Right renal cortex interstitium (tissue), 3 donors: Measurements from ENCODE around the gene CPS1. TPM values are rescaled to one million over a fixed set of nuclear protein-coding genes. Genes with fewer than 3 reads are reported as not detected.

Experiments used
- DNase-seq, 3 donors: peaks; one replicate each; pipeline ENCODE4 v3.0.0-alpha.2; 2013; ENCODE audit warnings: low read depth in 3 of 3, low spot score in 2 of 3
- polyA plus RNA-seq, 3 donors: library from polyadenylated mRNA; unstranded; fragments of 120-200 nt; gene quantifications; one replicate each; pipeline ENCODE4 v1.2.1, GENCODE V29; 2013; ENCODE audit not compliant: insufficient read length in 3 of 3

Gene CPS1
- polyA plus RNA-seq, 3 donors, result 4.3 to 5.5 (median 4.8) TPM

DNA sequence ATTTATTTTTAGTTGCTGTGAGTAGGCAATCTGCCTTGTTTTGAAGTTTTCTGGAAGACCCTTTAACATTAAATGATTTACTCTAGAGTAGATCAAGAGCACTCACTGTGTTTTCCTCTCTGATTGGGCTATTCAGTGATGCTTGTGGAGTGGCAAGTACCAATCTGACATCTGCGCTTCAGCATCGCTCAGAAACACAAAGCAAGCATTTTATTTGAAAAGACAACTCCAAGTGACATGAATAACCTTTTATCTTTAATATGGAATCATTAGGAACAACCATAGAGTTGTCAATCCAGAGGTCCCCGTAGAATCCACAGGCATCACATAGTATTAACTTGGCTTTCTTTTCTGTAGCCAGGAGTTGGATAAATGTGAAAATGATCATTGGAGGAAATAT is 114.7 kb downstream of the CPS1 start:
- DNase-seq, result no peak

- DNase-seq, result no peak
These were observed 116.7 kb downstream of the CPS1 start for GRCh38 chr2:210673117-210673516.

DNA sequence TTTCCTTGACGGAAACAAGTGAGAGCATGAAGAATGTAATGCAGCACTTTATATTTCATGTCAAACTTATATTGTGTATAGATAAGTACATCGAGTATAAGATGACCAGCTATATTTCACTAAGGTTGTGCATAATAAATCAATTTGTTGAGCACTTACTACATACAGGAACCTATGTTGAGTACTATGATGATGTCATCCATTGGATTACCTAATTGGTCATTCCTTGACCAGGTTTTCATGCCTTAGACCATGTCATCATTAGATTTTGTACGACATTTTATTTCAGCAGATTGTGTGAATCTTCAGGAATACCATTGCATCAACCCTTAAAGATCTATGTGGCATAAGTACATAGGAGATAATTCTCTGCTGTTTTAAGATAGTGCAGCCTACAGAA is 119.7 kb downstream of the CPS1 start:
- DNase-seq, result no peak

GRCh38 chr2:210681491-210681890 is 125.1 kb downstream of the CPS1 start:
- no peak for DNase-seq

- no peak for DNase-seq
These were observed 130.0 kb downstream of the CPS1 start for GRCh38 chr2:210686401-210686800.

- DNase-seq, result no peak
These were observed 131.5 kb downstream of the CPS1 start for GRCh38 chr2:210687786-210688470.

DNA sequence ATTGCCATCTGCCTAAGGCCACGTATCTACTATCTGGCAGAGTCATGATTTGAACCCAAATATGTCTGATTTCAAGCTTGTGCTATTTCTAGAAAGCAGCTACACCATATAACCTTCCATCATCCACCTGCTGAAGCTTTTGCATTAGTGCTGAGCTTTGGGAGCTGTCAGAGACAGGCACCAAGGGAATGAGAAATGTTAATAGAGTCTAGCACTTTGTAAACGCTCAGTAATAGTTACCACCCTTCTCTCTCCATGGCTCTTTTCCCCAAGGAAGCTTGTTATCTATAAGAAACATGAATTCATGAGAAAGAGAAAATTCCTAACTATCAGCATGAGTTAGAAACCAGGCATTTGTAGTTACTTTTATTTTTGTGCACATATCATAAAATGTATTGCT is 151.5 kb downstream of the CPS1 start:
- DNase-seq, result no peak

GRCh38 chr2:210713122-210713521 is 156.7 kb downstream of the CPS1 start:
- DNase-seq, result no peak

GRCh38 chr2:210715560-210716082 is 159.2 kb downstream of the CPS1 start:
- DNase-seq, result no peak

DNA sequence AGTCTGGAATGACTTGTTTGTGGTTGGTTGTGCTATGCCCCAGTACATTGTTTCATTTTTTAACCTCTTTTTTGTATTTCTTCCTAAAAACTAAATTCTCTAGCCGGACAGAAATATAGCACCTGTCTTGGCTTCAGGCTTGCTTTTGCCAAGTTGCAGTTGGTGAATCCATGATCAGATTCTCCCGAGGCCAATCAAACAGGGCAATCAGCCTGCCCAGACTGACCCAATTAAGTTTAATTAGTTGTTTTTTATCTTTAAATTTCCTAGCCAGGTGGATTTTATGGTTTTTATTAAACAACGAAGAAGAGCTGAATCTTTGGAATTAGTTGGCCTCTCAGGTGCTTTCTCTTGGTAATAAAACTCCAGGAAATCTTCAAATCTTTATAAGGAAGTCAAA is 162.1 kb downstream of the CPS1 start:
- DNase-seq, result no peak

DNA sequence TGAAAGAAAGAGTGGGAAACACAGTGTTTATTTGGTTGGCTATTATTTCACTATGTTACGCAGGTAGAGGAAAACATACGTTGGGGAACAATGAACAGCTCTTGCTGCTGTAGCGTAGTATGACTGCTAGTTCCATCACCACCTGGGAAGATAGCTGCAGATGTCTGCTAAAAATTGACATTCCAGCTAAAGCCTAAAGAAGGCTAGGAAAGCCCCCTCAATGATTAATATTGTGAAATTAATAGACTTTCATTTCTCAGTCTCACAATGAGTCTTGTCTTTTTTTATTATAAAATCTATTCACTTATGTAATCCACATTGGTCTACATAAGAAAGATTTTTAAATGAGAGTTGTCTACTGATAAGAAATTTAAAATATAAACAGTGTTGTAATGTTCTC is 165.7 kb downstream of the CPS1 start:
- DNase-seq, result no peak

DNA sequence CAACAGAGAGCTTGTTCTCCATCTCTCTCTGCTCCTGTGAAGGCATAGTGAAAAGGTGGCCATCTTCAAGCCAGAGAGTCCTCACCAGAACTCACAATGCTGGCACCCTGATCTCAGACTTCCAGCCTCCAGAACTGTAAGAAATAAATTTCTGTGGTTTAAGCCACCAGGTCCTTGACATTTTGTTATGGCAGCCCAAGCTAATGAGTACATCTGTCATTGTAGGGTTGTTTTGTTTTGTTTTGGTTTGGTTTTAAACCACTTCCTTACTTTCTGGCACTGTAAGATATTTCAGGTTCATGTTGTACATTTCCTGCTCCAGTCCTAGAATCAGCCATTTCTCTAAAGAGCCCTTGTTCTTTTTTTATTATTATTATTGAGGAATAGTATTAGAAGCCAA is 171.2 kb downstream of the CPS1 start:
- DNase-seq, result no peak

Other genes starting within 250 kb of the CPS1 start
- under 1 TPM in 1 of 3 donors, not detected in 2; 0.14 TPM for gene MYL1, start 241.4 kb upstream of the CPS1 start, polyA plus RNA-seq
- 10 to 100 TPM; 79.2 to 88.3 (median 84.9) TPM for gene LANCL1, start 79.8 kb upstream of the CPS1 start, polyA plus RNA-seq